ENCODE results near the gene IDUA. TPM values are rescaled to one million over a fixed set of nuclear protein-coding genes. Genes with fewer than 3 reads are reported as not detected.
A peak's percentile ranks its signal among the peaks of the same experiment; 100 is the strongest.
"Not testable (repeated sequence)": the region's sequence is repeated elsewhere in the genome, so short reads cannot be mapped to it uniquely, and the experiment has no call there.

Gene IDUA
- total RNA-seq, 2 donors from 2014 or later, result 23.4 to 31.9 TPM

DNA sequence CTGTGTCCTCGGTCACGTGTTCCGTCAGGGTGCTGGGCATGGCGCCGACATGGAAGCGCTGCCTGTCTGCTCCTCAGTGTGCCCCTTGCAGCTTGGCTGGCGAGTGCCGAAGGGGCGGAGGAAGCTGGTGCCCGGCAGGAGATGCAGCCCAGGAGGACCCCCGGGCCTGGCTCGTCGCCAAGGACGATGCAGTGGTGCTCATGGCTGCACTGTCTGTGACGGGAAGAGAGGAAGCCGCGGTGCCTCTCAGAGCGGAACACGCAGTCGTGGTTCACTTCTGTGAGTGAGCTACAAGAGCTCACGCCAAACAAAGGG, 62.7 kb downstream of the IDUA start:
- ATAC-seq (ENCODE audit: insufficient number of reproducible peaks, low FRiP score, low read depth) (no peak), DNase-seq (ENCODE audit: low spot score) (no peak)
- no peak overlapping the region for H3K4me3 ChIP-seq
- TF ChIP-seq, protein P1, sequence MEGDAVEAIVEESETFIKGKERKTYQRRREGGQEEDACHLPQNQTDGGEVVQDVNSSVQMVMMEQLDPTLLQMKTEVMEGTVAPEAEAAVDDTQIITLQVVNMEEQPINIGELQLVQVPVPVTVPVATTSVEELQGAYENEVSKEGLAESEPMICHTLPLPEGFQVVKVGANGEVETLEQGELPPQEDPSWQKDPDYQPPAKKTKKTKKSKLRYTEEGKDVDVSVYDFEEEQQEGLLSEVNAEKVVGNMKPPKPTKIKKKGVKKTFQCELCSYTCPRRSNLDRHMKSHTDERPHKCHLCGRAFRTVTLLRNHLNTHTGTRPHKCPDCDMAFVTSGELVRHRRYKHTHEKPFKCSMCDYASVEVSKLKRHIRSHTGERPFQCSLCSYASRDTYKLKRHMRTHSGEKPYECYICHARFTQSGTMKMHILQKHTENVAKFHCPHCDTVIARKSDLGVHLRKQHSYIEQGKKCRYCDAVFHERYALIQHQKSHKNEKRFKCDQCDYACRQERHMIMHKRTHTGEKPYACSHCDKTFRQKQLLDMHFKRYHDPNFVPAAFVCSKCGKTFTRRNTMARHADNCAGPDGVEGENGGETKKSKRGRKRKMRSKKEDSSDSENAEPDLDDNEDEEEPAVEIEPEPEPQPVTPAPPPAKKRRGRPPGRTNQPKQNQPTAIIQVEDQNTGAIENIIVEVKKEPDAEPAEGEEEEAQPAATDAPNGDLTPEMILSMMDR (IDR thresholded peaks at IDR 0.05), result no peak
- no peaks in the 10 kb centered on the region for H3K36me3 ChIP-seq
- H3K4me1 ChIP-seq (ENCODE audit: control insufficient read depth in 1 of 2, low read depth in 2 of 2), result peaks cover 23 to 41% of the 10 kb centered on the region in 2 donors
- H3K9me3 ChIP-seq, result no peaks in the 10 kb centered on the region
- no peak overlapping the region for H3K27ac ChIP-seq
- H3K27me3 ChIP-seq (replicated peaks; ENCODE audit: insufficient read depth), result no peaks in the 10 kb centered on the region

DNA sequence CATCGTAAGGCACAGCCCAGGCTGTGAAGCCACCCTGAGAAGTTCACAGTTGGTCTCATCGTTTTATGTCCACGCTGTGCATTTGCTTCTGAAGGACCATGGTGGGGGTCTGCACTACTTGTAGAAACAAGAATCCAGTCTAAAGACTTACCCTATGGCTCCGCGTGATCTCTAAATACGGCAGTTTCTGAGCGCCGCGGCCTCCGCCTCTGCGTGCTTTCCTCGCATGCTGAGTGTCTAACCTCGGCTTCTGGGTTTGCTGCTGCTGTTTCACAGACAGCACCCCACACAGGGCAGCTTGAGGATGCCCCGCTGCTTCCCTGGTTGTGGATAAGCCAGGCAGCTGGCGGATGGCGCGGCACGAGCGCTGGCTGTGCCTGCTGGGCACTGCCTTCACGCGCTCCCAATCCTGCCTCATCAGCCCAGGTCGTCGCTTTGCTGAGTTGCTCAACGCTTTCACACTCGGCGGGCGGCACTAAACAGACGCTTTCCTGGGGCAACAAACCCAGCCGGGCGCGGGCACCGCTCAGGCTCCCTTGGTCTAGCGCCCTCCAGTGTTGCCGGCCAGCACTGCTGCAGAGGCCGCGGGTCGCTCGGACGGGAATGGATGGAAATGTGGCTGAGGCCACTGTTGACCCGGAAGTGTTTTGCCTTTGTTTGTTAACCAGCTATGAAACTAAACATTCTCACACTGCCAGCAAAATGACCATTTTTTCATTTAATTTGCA, 63.8 kb downstream of the IDUA start:
- Histone ChIP-seq H3K9me3 (no peaks in the 10 kb centered on the region), H3K27me3 (replicated peaks; ENCODE audit: insufficient read depth) (no peaks in the 10 kb centered on the region), H3K4me3 (no peak overlapping the region), H3K36me3 (no peaks in the 10 kb centered on the region), H3K4me1 (ENCODE audit: control insufficient read depth in 1 of 2, low read depth in 2 of 2) (peaks cover 17 to 30% of the 10 kb centered on the region in 2 donors), H3K27ac (no peak overlapping the region)
- ATAC-seq (ENCODE audit: insufficient number of reproducible peaks, low FRiP score, low read depth) (no peak), DNase-seq (ENCODE audit: low spot score) (no peak)
- TF ChIP-seq, protein P1 (IDR thresholded peaks at IDR 0.05), result no peak

DNA sequence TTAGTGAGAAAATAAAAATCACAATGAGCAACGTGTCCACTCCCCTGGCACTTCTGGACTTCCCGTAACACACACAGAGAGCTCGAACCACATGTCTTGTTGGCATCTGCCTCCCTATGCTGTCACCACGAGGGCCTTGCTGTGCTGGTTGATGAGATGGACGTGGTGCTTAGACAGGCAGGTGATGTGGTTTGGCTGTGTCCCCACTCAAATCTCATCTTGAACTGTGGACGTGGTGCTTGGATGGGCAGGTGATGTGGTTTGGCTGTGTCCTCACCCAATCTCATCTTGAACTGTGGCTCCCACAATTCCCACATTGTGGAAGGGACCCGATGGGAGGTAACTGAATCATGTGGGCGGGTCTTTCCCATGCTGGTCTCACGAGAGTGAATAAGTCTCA, 64.6 kb downstream of the IDUA start:
- ATAC-seq (ENCODE audit: insufficient number of reproducible peaks, low FRiP score, low read depth), result no peak
- H3K27ac ChIP-seq, result no peak overlapping the region
- TF ChIP-seq, protein P1 (IDR thresholded peaks at IDR 0.05), result no peak
- H3K27me3 ChIP-seq (replicated peaks; ENCODE audit: insufficient read depth), result no peaks in the 10 kb centered on the region
- H3K4me3 ChIP-seq, result no peak overlapping the region
- H3K4me1 ChIP-seq (ENCODE audit: control insufficient read depth in 1 of 2, low read depth in 2 of 2), result peaks cover 17 to 29% of the 10 kb centered on the region in 2 donors
- H3K9me3 ChIP-seq, result no peaks in the 10 kb centered on the region
- H3K36me3 ChIP-seq, result no peaks in the 10 kb centered on the region
- no peak for DNase-seq (ENCODE audit: low spot score)

DNA sequence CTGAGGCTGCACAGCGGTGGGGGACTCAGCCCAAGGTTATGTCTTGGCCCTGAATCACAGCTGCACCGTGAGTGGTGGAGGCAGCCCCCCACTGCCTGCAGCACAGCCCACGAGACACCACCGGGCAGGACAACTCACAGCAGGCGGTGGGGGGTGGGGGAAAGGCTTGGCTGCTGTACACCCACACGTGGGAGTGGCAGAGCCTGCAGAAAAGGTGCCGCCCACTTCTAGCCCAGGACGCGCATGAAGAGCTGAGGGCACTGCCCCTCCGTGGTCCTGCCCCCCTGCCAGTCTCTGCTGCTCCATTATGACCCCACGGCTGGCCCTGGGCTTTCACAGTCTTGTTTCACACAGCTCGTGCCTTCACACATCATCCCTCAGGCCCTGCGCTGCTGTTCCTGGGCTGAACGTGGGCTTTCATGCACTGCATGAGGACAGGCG, 65.4 kb downstream of the IDUA start:
- ATAC-seq (ENCODE audit: insufficient number of reproducible peaks, low FRiP score, low read depth) (no peak), DNase-seq (ENCODE audit: low spot score) (no peak)
- Histone ChIP-seq H3K4me3 (no peak overlapping the region), H3K36me3 (no peaks in the 10 kb centered on the region), H3K27ac (no peak overlapping the region), H3K9me3 (no peaks in the 10 kb centered on the region), H3K4me1 (ENCODE audit: control insufficient read depth in 1 of 2, low read depth in 2 of 2) (peaks cover 12 to 24% of the 10 kb centered on the region in 2 donors), H3K27me3 (replicated peaks; ENCODE audit: insufficient read depth) (no peaks in the 10 kb centered on the region)
- TF ChIP-seq, protein P1 (IDR thresholded peaks at IDR 0.05), result no peak

DNA sequence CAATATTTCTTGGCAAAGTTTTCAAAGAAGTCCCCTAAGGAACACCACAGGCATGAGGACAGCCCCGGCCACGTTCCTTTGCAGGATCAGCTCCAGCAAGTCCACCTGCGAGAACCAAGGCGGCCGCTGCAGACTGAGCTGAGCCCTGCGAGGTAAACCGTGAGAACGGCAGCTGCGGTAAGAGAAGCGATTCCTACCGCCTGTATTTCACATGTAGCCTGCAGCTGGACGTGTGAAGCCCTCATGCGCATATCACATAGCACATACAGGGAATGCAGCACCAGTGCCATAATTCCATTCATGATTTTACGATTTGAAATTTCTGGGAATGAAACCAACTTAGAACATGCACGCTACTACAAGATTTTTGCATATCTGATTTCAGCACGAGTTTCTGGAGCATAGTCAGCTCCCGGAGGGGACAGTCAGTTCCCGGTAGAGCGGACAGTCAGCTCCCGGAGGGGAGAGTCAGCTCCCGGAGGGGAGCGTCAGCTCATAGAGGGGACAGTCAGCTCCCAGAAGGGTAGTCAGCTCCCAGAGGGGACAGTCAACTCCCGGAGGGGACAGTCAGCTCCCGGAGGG, 66.3 kb downstream of the IDUA start:
- peak overlapping the region; percentile 39 for H3K4me3 ChIP-seq
- ATAC-seq (ENCODE audit: insufficient number of reproducible peaks, low FRiP score, low read depth) (no peak), DNase-seq (ENCODE audit: low spot score) (no peak)
- no peaks in the 10 kb centered on the region for H3K36me3 ChIP-seq
- H3K27me3 ChIP-seq (replicated peaks; ENCODE audit: insufficient read depth), result no peaks in the 10 kb centered on the region
- H3K9me3 ChIP-seq, result no peaks in the 10 kb centered on the region
- peaks cover 8 to 17% of the 10 kb centered on the region in 2 donors for H3K4me1 ChIP-seq (ENCODE audit: control insufficient read depth in 1 of 2, low read depth in 2 of 2)
- no peak overlapping the region for H3K27ac ChIP-seq
- TF ChIP-seq, protein P1 (IDR thresholded peaks at IDR 0.05), result no peak

DNA sequence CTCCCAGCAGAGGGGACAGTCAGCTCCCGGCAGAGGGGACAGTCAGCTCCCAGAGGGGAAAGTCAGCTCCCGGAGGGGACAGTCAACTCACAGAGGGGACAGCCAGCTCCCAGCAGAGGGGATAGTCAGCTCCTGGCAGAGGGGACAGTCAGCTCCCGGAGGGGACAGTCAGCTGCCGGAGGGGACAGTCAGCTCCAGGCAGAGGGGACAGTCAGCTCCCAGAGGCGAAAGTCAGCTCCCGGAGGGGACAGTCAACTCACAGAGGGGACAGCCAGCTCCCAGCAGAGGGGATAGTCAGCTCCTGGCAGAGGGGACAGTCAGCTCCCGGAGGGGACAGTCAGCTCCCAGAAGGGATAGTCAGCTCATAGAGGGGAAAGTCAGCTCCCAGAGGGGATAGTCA, 67.0 kb downstream of the IDUA start:
- Histone ChIP-seq H3K4me3 (peak overlapping the region; percentile 39), H3K4me1 (ENCODE audit: control insufficient read depth in 1 of 2, low read depth in 2 of 2) (peaks cover 8 to 17% of the 10 kb centered on the region in 2 donors)
- DNase-seq (ENCODE audit: low spot score); H3K27me3 ChIP-seq (replicated peaks; ENCODE audit: insufficient read depth); ATAC-seq (ENCODE audit: insufficient number of reproducible peaks, low FRiP score, low read depth); H3K9me3 ChIP-seq; H3K27ac ChIP-seq; H3K36me3 ChIP-seq: not testable (repeated sequence)

Measured in thoracic aorta (tissue), 2 donors.